Epidermal melanocyte (primary cell): ENCODE data around the gene LAMP1.
"Not testable (repeated sequence)": the region's sequence is repeated elsewhere in the genome, so short reads cannot be mapped to it uniquely, and the experiment has no call there.

Experiments used
- DNase-seq: peaks from one replicate; pipeline ENCODE4 v3.0.0; 2011; ENCODE audit warnings: low spot score; ENCODE audit not compliant: insufficient read length

Gene LAMP1

DNA sequence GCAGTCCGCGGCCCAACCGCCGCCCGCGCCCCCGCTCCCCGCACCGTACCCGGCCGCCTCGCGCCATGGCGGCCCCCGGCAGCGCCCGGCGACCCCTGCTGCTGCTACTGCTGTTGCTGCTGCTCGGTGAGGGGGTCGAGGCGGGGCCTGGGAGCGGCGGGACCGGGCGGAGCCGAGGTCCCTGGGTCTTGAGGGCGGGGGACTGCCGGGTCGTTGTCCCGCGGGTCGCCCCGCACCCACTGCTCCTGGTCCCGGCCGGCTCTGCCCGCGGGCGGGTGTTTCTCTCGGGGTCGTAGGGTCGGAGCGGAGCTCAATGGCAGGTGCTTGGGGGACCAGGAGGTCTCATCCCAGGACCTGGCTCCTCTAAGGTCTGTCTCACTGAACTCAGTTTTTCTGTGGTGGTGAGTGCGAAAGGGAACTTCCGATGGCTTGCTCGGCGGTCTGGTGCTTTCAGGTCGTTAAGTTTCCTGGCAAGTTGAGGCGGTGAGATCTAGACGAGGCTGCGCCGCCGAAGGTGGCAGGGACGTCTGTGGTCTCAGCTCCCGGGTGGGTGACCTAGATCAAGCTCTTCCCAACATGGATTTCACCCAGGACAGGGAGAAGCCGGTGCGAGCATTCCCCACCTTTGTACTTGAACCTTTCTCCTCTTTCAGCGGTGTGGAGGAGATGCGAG lies 467 bp downstream of the LAMP1 start:
- DNase-seq = no peak

DNA sequence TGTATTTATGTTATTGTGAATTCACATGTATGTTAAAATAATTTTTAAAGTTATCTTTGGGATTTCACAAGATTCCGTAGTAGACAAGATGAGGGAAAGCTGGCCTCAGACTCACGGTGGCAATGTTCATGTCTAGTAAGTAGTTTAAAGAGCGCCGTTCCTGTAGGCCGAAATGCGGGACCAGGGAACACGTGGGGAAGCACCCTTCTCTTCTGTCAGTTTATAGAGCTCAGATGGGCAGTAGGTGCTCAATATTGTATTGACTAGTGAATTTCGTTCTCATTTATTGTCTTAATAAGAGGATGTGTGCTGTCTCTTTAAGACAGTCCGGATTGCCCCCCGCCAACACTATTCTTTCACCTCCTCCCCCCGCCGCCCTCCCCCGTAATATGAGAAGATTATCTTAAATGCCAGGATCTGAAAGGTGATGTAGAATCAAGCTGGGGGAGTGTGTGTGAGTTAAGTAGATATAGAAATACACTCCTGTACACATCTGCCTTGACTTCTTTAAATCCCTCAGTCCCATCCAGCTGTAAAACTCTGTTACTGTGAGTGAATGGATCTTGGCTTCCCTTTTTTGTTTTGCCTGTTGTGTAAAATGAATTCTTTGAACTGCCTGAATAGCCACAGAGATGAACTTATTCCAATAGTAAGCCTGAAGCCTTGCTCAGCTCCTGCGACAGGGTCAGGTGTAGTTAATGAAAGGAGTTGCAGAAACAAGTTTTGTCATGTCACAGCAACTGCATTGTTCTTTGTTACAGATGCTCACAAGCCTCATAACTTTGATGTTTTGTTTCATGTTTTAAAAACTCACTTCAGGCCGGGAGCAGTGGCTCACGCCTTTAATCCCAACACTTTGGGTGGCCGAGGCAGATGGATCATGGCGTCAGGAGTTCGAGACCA lies 1.3 kb downstream of the LAMP1 start:
- no peak for DNase-seq

DNA sequence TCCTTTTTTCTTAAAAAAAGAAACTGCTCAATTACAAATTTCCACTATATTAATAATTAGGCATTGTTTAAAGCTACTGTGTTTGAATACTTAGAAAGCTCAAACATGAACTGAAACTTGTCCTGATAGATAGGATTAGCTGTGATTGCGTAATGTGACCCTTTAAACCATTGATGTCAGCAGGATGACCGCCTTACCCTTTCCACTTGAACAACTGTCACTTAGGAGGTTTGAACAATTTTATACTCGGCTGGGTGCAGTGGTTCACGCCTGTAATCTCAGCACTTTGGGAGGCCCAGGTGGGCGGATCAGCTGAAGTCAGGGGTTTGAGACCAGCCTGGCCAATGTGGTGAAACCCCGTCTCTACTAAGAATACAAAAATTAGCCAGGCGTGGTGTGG lies 2.9 kb downstream of the LAMP1 start:
- DNase-seq = no peak

DNA sequence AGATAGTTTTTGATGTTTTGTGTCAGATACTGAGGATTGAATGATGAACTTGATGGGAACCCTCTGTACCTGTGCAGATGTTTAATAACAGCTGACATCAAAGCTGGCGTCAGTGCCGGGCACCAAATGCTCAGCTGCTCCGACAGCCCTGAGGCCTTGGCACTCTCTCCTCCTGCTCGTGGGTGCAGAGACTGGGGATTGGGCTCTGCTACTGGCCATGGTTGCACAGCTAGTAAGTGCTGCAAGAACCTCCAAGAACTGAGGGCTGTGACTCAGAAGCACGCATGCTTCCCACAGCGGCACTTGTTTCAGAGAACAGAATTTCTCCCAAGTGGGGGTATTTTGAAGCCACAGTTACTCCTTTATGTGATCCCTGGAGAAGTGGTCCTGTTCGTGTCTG lies 5.9 kb downstream of the LAMP1 start:
- no peak for DNase-seq

GRCh38 chr13:113304121-113304520 lies 7.1 kb downstream of the LAMP1 start:
- no peak for DNase-seq

DNA sequence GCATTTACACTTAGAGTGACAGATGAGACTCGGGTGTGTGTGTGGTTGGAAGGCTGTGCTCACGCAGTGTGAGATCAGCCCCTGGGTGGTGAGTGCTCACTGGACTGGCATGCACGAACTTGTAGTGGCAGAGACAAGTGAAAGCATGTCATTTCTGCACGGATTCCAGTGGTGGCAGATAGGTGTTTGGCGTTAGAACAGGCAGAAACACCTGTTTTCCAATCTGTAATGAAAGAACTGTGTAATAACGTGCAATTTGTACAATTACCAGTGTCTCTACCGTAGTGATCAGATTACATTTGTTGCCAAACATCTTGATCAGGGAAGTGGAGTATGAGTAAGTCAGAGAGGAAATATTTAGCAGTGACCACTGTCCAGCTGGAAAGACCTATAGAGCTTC lies 8.2 kb downstream of the LAMP1 start:
- DNase-seq = no peak

DNA sequence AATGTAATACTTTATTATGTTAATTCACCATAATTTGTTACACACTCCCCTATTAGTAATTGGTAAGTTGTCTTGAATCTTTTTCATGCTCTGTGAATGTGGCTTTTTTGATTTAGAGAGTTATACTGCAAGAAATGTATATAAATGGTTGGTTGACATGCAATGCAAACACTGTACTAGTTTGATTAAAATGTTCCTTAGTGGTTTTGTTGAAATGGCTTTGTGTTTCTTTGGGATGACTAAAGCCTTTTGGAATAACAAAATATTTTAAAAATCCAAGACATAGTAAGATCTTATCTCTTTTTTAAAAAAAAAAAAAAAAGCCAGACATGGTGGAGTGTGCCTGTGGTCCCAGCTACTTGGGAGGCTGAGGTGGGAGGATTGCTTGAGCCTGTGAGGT lies 10.5 kb downstream of the LAMP1 start:
- no peak for DNase-seq

DNA sequence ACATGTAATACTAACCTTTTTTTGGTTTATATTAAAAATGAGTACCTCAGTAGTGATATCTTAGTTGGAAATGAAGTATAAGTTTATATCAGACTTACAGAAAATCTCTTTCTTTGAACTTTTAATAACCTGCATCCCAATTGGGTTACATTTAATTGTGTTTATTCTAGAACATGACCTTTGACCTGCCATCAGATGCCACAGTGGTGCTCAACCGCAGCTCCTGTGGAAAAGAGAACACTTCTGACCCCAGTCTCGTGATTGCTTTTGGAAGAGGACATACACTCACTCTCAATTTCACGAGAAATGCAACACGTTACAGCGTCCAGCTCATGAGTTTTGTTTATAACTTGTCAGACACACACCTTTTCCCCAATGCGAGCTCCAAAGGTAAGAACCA lies 12.4 kb downstream of the LAMP1 start:
- DNase-seq = no peak

GRCh38 chr13:113314112-113314511 lies 17.1 kb downstream of the LAMP1 start:
- DNase-seq = not testable (repeated sequence)

GRCh38 chr13:113314895-113315470 lies 17.9 kb downstream of the LAMP1 start:
- DNase-seq = not testable (repeated sequence)

DNA sequence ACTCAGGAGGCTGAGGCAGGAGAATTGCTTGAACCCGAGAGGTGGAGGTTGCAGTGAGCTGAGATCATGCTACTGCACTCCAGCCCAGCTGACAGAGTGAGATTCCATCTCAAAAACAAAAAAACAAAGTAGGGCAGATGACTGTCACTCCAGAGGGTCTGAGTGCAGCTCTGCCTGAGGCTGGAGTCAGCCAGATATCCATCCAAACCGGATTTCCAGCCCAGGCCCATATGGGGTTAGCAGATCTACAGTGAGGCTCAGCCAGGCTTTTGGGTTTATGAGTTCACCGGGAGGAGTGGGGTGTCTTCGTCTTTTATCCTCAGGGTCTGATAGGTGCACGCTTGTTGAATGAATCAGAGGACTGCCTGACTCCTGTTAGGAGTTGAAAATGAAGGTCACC lies 19.0 kb downstream of the LAMP1 start:
- no peak for DNase-seq

- DNase-seq = no peak
These were observed 20.0 kb downstream of the LAMP1 start for GRCh38 chr13:113317031-113317430.

DNA sequence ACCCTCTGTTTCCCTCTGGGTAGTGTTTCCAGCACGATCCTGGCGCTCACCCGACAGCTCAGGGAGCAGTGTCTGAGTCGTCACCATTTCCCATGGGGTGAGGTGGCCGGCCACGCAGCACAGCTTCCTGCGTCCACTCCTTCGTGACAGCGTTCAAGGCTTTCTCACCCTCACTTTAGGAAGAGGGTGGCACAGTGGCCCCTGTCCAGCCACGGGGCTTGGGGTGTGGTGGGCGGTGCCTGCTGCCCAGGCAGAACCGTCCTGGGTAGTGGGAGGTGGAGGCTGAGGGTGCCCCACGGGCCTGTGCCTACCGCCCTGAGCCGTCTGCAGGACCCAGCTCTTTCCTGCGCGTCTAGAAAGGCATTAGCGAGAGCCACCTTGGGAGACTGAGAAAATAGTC lies 21.9 kb downstream of the LAMP1 start:
- DNase-seq = no peak

DNA sequence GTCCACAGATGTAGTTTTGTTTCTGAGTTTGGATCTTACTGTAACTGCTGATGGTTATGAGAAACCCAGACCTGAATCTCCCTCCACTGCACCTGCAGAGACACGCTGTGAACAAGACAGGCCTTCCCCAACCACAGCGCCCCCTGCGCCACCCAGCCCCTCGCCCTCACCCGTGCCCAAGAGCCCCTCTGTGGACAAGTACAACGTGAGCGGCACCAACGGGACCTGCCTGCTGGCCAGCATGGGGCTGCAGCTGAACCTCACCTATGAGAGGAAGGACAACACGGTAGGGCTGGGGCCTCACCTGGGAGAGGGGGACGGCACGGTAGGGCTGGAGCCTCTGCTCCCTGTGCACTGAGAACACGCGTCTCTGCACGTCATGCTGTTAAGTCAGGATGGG lies 22.3 kb downstream of the LAMP1 start:
- DNase-seq = no peak

- no peak for DNase-seq
These were observed 23.3 kb downstream of the LAMP1 start for GRCh38 chr13:113320226-113320875.

GRCh38 chr13:113321546-113321945 lies 24.5 kb downstream of the LAMP1 start:
- no peak for DNase-seq

GRCh38 chr13:113322043-113322461 lies 25.0 kb downstream of the LAMP1 start:
- DNase-seq = no peak

DNA sequence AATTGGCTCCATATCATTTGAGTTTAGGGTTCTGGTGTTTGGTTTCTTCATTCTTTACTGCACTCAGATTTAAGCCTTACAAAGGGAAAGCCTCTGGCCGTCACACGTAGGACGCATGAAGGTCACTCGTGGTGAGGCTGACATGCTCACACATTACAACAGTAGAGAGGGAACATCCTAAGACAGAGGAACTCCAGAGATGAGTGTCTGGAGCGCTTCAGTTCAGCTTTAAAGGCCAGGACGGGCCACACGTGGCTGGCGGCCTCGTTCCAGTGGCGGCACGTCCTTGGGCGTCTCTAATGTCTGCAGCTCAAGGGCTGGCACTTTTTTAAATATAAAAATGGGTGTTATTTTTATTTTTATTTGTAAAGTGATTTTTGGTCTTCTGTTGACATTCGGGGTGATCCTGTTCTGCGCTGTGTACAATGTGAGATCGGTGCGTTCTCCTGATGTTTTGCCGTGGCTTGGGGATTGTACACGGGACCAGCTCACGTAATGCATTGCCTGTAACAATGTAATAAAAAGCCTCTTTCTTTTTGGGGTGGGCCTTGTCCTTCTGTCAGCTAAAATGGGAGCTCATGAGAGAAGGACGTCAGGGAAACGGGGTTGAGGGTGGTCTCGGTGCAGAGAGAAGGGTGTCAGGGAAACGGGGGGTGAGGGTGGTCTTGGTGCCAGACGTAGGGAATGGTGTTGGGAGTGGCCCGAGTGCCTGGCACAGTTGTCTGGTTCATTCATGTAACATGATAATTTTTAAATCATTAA lies 26.0 kb downstream of the LAMP1 start:
- DNase-seq = no peak

DNA sequence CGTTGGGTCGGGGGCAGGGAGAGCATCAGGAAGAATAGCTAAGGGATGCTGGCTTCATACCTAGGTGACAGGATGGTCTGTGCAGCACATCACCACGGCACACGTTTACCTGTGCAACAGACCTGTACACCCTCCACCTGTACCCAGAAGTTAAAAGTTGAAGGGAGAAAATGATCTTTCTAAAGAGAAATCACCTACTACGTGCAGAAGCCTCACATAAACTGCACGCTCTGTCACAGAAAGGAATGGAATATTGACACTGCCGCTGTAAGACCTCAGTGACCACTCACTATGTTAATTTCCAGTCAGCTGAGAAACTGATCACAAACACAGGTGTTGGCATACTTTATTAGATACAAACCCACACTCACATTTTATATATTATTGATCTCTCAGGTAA lies 26.8 kb downstream of the LAMP1 start:
- no peak for DNase-seq

- no peak for DNase-seq
These were observed 27.4 kb downstream of the LAMP1 start for GRCh38 chr13:113324398-113324797.

DNA sequence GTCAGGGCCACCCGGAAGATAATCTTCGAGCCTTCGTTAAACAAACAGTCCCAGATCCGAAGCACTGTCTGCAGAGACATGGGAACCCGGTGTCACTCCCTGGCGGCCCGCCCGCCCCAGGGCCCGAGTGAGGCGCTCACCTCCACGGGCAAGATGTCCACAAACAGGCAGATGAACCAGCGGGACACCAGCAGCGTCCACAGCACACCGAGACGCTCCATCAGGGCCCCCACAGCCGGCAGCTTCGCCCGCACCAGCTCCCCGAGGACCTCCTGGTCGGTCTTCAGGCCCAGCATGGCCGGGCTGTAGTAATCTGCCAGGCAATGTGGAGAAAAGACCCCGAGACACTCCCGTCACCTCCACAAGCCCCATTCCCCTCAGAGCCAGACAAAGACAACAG lies 28.7 kb downstream of the LAMP1 start:
- no peak for DNase-seq
